Psoas muscle (tissue), 8 donors: Measurements from ENCODE around the gene CDC42BPA. TPM values are rescaled to one million over a fixed set of nuclear protein-coding genes. Genes with fewer than 3 reads are reported as not detected.
"Not testable (repeated sequence)": the region's sequence is repeated elsewhere in the genome, so short reads cannot be mapped to it uniquely, and the experiment has no call there.

ENCODE experiments used
- ATAC-seq, 4 donors: fragments of 200-7000 bp; cut with Tn5 transposase; one replicate each; pipeline ENCODE4 v1.9.1; 2020; ENCODE audit warnings: moderate library complexity in 3 of 4, mild to moderate bottlenecking in 2 of 4
- DNase-seq, 2 donors: peaks; one replicate each; pipeline ENCODE4 v3.0.0-alpha.2; 2020
- H3K27ac ChIP-seq: fragments of 200-600 bp; one replicate; pipeline ENCODE4 v1.8.0; 2022
- H3K27me3 ChIP-seq, 3 donors: fragments of 200-600 bp in 1 of 3; one replicate each; pipeline versions ENCODE4 v1.6.1 to v1.8.0; 2013 to 2022; ENCODE audit warnings: low read length in 2 of 3, mild to moderate bottlenecking in 2 of 3, moderate library complexity in 1 of 3; ENCODE audit not compliant: insufficient read depth in 3 of 3
- H3K36me3 ChIP-seq, 2 donors: fragments of 200-600 bp in 1 of 2; one replicate each; pipeline versions ENCODE4 v1.6.1 to v1.8.0; 2013 to 2022; ENCODE audit warnings: low read depth in 1 of 2, mild to moderate bottlenecking in 1 of 2, moderate library complexity in 1 of 2; ENCODE audit not compliant: insufficient read depth in 1 of 2
- H3K4me1 ChIP-seq: fragments of 200-600 bp; one replicate; pipeline ENCODE4 v1.8.0; 2022
- H3K4me3 ChIP-seq: fragments of 200-600 bp; one replicate; pipeline ENCODE4 v1.8.0; 2022; ENCODE audit warnings: mild to moderate bottlenecking
- H3K9me3 ChIP-seq: fragments of 200-600 bp; one replicate; pipeline ENCODE4 v1.8.0; 2022
- CTCF ChIP-seq: fragments of 200-600 bp; IDR thresholded peaks from one replicate; pipeline ENCODE4 v1.8.0; 2022; ENCODE audit warnings: antibody characterized with exemption
- WGBS, 3 donors: extraction: QIAGEN DNeasy Blood & Tissue Kit; methylation state at CpG; one replicate each; pipeline versions ENCODE4 v1.1.6 to v1.1.7; 2013; 5-methylcytosine and 5-hydroxymethylcytosine counted together
- intact Hi-C, 2 donors: fragments of 100-400 bp; cut with DNase I; formaldehyde crosslinking; loops; one replicate each; pipeline versions ENCODE4 v1.11.0 to v1.14.2; 2022
- polyA plus RNA-seq, 3 donors: library from polyadenylated mRNA; stranded (reverse); fragments of 200-250 nt; gene quantifications; one replicate each; pipeline ENCODE4 v1.2.3, GENCODE V29; 2013
- total RNA-seq, 4 donors: library from RNA; stranded (reverse); fragmentation: NEBNext Ultra II Directional in 2 of 4; extraction: Animal tissue kit (Norgen Biotek cat#: 25700) in 2 of 4; gene quantifications; one replicate each; pipeline versions ENCODE4 v1.2.1 to v1.2.4, GENCODE V29; 2021 to 2023
- donor health status: healthy with polysubstance abuse.
- donor health status: DM: no; HTN: no; CAD: no; lungs with moderate emphysema.
- donor health status: Bipolar disorder and iron deficiency.
- donor health status: healthy.
- donor health status: DM: yes; HTN: yes; CAD: no.
- donor health status: DM: no; HTN: no; CAD: no.
- donor health status: DM: no; HTN: no; CAD: no.
- donor health status: DM: yes; HTN: yes; CAD: no.

CDC42BPA gene
- total and polyA plus RNA-seq, 7 donors: 5.3 to 23.0 (median 15.7) TPM

- WGBS, 3 donors: 96 to 98% (median 98%) methylated on average over 3 of the region's 3 CpGs
- intact Hi-C loops: no loop called here
Observed at GRCh38 chr1:227342075-227342829, 24.0 kb upstream of the CDC42BPA start.

GRCh38 chr1:227336136-227336535 lies 17.8 kb upstream of the CDC42BPA start:
- H3K9me3 ChIP-seq, H3K27me3 ChIP-seq, H3K27ac ChIP-seq, H3K36me3 ChIP-seq, DNase-seq, ATAC-seq, intact Hi-C loops, H3K4me1 ChIP-seq, H3K4me3 ChIP-seq: not testable (repeated sequence)
- WGBS, 3 donors: 90 to 94% (median 94%) methylated on average over 4 of the region's 4 CpGs

More at GRCh38 chr1:227342075-227342829, 24.0 kb upstream of the CDC42BPA start:
- Histone ChIP-seq H3K9me3 (no peaks in the 10 kb centered on the region), H3K27me3 (no peaks in the 10 kb centered on the region), H3K4me3 (no peak overlapping the region), H3K36me3 (no peaks in the 10 kb centered on the region), H3K27ac (no peak overlapping the region), H3K4me1 (no peaks in the 10 kb centered on the region)
- DNase-seq (no peak), ATAC-seq (no peak)
- TF ChIP-seq CTCF: no peak

GRCh38 chr1:227335242-227336020 lies 17.1 kb upstream of the CDC42BPA start:
- H3K9me3 ChIP-seq: no peaks in the 10 kb centered on the region
- H3K27me3 ChIP-seq: no peaks in the 10 kb centered on the region
- no peaks in the 10 kb centered on the region for H3K36me3 ChIP-seq
- no peak overlapping the region for H3K27ac ChIP-seq
- ATAC-seq (no peak), DNase-seq (no peak)
- H3K4me3 ChIP-seq: no peak overlapping the region
- no peaks in the 10 kb centered on the region for H3K4me1 ChIP-seq
- no peak for TF ChIP-seq CTCF
- intact Hi-C loops: no loop called here
- WGBS, 3 donors: 79 to 80% (median 80%) methylated on average over 5 of the region's 5 CpGs

GRCh38 chr1:227333423-227333822 lies 15.1 kb upstream of the CDC42BPA start:
- intact Hi-C loops: no loop called here
- no peak for ATAC-seq
- no peak overlapping the region for H3K4me3 ChIP-seq
- no peak overlapping the region for H3K27ac ChIP-seq
- H3K4me1 ChIP-seq: no peaks in the 10 kb centered on the region
- H3K9me3 ChIP-seq: no peaks in the 10 kb centered on the region
- no peaks in the 10 kb centered on the region for H3K27me3 ChIP-seq
- DNase-seq: no peak
- WGBS, 3 donors: 95 to 97% (median 97%) methylated on average over 4 of the region's 4 CpGs
- H3K36me3 ChIP-seq: no peaks in the 10 kb centered on the region
- TF ChIP-seq CTCF: no peak

- Histone ChIP-seq H3K36me3 (no peaks in the 10 kb centered on the region), H3K4me3 (no peak overlapping the region), H3K9me3 (no peaks in the 10 kb centered on the region), H3K27me3 (no peaks in the 10 kb centered on the region), H3K27ac (no peak overlapping the region), H3K4me1 (no peaks in the 10 kb centered on the region)
- WGBS, 3 donors: 54 to 69% (median 60%) methylated on average over 8 of the region's 8 CpGs
- DNase-seq (no peak), ATAC-seq (no peak)
- intact Hi-C loops: no loop called here
- no peak for TF ChIP-seq CTCF
Observed at GRCh38 chr1:227330279-227331076, 12.2 kb upstream of the CDC42BPA start.
